Ammon's horn (tissue), 1 donor: ENCODE measurements around the gene GREM2.

Experiments
- DNase-seq: peaks from one replicate; pipeline ENCODE4 v3.0.0-alpha.2; 2016; ENCODE audit warnings: low spot score

GREM2 gene

DNA sequence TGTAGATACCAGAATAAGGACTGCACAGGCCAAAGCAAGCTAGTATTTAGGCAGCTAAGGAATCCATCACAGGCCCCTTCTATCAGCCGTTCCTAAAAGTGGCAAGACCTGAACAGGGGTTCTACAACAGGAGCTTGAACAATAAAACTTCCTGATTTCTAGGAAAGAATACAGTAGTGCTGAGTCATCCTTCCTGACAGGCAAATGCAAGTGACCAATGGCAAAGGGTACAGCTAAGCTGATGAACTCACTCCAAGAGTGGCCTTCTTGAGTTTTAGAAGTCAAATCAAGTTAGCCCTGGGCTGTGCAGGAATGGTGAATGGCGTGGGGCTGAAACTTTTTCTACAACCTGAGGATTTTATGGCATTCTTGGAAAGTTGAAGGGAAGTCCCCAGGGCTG is 112.9 kb downstream of the GREM2 start:
- DNase-seq, result no peak

DNA sequence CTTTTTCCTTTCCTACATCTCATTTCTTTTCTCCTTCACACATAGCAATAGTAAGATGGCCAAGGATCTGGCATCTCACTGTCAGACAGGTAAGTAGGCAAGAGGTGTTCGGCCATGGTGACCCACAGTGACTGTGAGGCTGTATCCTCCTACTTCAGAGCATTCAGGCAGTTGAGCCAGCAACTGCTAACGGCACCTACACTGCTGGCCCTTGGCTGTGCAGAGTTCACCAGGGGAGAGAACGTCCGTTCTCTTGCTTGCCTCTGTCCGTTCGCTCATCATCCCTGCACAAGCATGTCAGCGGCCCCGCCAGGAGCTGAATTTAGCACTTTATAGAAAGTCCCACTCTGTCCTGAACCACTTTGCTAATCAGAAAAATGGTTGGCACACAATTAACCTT is 113.6 kb downstream of the GREM2 start:
- DNase-seq, result no peak

GRCh38 chr1:240497908-240498307 is 114.0 kb downstream of the GREM2 start:
- no peak for DNase-seq

GRCh38 chr1:240496941-240497340 is 115.0 kb downstream of the GREM2 start:
- DNase-seq, result no peak

GRCh38 chr1:240496356-240496755 is 115.6 kb downstream of the GREM2 start:
- no peak for DNase-seq

GRCh38 chr1:240495601-240496000 is 116.4 kb downstream of the GREM2 start:
- no peak for DNase-seq

GRCh38 chr1:240492832-240493440 is 119.0 kb downstream of the GREM2 start:
- DNase-seq, result no peak

GRCh38 chr1:240491796-240492195 is 120.2 kb downstream of the GREM2 start:
- DNase-seq, result no peak

DNA sequence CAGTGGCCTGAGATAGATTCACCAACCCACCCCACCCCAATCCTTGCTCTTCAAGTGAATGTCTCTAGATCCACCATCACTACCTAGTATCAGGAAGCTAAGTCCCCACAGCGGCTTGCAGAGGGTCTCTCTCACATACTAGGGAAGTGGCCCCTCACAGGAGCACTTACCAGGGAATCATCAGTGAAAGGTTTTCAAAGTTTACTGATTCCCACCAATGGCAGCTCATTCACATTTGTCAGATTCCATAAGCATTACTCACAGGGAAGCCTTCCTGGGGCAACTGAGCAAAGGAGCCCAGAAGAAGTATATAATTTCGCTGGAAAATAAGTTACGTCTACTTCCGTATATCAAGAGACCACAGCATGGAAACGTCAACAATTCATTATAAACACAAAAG is 120.8 kb downstream of the GREM2 start:
- no peak for DNase-seq

DNA sequence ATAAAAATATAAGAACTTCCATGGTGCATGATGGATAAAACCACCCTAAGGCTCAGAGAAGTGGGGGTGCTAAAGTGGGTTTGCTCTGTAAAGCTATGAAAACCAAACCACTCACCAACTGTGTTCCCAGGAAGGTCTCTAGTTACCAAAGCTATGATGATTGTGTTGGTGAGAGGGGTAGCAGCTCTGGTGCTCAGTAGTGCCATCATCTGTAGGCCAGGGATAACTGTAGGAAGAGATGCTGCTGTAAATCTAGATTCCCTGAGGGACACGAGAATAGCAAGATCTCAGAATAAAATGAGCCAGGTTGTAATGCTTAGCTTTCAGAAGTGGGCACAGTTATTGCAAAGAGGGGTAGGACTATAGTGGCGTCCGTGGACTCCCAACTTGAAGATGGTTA is 124.5 kb downstream of the GREM2 start:
- no peak for DNase-seq

DNA sequence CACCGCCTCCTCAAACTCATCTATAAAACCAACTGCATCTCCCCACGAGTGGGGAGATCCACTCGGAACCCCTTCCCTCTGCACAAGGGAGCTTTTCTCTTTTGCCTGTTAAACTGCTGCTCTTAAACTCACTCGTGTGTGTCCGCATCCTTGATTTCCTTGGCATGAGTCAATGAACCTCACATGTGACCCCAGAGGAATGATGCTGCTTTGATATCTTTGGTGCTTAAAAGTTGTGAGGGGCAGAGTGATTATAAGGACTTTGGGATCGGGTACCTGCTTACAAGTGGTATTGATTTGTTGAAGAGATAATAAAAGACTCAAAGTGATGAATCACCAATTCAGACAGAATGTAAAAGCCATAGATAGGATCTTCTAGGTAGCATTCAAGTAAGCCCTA is 125.3 kb downstream of the GREM2 start:
- DNase-seq, result no peak

DNA sequence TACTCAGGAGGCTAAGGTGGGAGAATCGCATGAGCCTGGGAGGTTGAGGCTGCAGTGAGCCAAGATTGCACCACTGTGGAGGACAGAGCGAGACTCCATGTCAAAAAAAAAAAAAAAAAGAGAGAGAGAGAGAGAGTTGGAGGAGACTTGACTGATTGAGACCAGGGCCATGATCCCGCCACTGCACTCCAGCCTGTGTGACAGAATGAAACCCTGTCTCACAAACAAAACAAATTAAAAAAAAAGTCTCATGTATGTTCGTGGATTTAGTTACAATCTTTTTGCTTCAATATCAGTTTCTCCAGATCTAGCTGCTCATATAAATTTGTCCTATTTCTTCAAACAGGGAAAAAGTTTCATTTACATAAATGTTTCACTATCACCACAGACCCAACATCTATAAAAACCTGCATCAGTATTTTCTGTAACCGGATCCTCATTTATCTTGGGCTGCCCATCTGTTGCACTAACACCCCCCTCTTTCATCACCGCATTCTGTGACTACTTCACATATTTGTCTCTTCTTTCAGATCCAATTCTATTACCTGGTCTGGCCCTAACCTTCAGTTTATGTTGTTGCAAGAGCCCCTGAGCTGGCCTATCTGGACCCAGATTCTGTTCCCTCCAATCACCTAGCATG is 127.0 kb downstream of the GREM2 start:
- DNase-seq, result no peak

DNA sequence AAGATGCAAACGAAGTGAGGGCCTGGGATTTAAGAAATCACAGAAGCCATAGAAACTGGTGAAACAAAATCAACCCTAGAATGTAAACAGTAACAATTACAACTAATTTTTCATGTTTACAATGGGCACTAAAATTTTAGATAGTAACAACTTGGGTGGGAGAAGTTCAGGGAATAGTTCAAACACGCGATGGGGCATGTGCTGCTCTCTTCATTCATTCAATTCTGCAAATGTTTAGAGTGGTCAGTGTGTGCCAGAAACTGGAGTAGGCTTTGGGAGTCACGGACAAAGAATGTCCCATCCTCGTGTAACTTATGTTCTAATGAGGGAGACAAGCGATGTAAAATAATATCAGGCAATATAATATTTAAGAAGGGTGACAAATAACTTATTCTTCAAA is 133.4 kb downstream of the GREM2 start:
- DNase-seq, result no peak

DNA sequence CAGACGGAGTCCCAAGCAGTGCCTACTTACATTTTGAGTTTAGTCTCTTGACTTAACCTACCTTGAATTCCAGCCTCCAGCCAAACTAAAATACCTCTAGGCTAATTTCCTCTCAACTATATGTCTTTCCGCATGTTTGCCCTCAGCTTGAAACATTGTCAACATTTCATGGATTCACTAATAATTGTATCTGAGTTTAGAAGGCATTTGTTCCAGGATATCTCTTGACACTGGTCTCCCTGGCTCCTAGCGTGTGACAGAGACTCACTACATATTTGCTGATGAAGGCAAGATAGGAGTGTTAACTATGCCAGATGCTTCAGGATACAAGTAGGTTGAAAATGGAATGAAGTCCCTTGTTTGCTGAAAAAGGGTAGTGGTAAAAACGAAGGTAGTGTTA is 136.1 kb downstream of the GREM2 start:
- no peak for DNase-seq

DNA sequence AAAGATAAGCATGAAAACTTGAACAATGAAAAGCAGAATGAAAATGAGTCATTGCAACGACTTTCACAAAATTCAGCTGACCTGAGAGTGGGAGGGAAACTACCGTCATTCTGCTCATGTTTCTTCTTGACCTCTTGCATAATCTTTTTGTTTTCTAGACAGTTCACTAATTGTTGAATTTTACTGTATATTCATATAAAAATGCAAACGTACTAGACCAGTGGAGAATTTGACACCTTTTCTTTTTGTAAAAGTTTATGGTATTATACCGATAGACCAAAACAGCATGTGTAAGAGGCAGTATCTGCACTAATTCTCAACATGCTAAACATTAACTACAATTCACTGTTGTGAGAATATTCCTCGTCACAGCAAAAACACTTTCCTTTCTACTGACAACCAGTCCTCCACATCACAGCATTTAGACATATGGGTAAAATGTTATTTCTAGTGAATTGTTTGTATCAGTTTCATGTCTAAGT is 137.8 kb downstream of the GREM2 start:
- no peak for DNase-seq

DNA sequence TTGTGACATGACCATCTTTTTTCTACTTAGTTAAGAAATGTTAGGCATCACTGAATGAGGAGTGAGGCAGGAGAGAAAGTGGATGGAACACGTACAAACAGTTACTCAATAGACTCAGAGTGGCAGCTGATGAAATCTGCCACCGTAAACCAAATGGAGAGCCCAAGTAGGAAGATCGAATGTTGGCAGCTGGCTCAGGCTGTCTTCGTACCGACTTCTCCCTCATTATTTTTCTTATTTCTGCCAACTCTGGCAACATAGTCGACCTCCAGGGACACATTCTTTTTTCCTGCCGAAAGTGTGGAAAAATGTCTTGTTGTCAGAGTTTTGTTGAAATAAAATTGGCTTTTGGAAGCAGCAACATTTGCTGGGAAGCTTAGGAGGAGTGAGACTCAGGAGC is 143.3 kb downstream of the GREM2 start:
- peak; percentile 36 for DNase-seq

DNA sequence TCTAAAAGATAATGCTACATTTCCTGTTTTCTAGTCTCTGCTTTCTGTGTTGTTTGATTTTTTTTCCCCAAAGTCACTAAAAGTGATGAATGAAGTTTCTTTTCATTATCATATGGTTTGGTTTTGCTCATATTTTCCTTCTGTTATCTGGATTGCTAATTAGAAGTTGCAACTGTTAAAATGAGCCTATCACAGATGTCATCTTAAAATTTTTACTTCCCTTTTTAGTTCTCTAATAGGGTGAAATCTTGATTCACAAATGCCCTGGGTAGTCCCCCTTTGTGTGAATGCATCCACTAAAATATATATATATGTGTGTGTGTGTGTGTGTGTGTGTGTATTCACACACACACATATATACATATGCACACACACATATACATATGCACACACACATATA is 144.1 kb downstream of the GREM2 start:
- no peak for DNase-seq

- no peak for DNase-seq
Measured at GRCh38 chr1:240466509-240466908, 145.4 kb downstream of the GREM2 start.

DNA sequence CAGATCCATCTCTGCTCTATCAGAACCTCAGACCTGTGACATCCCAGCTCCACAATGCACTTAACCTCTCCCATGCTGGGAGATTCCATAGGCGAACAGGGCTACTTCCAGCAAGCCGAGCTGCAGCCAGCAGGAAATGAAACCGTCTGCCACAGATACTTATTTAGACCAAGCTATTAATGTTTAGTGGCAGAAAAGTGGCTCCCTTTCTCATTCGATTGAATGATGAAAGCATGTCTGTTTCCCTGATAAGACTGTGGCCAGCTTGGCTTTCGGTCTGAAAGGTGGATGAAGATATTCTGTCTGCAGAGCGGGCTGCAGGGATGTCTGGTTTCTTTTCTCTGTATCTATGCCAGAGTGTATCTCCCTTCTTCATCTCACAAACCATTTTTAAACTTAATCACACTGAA is 146.4 kb downstream of the GREM2 start:
- no peak for DNase-seq

DNA sequence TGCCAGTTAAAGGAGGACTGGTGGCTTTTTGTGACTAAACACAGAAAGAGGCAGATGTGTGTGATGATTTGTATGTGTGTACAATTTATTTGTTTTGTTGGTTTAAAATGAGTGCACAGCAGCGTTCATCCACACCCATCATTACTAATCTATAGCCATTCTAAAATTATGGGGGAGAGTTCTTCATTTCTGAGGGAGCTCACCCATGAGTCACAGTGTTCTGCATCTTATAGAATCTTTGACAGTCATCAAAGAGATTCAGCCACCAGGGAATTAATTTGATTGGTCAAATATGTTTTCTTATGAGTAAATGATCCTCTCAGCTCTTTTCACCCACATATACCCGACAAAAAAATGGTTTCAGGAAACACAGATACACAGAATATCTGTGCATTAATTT is 147.9 kb downstream of the GREM2 start:
- no peak for DNase-seq

DNA sequence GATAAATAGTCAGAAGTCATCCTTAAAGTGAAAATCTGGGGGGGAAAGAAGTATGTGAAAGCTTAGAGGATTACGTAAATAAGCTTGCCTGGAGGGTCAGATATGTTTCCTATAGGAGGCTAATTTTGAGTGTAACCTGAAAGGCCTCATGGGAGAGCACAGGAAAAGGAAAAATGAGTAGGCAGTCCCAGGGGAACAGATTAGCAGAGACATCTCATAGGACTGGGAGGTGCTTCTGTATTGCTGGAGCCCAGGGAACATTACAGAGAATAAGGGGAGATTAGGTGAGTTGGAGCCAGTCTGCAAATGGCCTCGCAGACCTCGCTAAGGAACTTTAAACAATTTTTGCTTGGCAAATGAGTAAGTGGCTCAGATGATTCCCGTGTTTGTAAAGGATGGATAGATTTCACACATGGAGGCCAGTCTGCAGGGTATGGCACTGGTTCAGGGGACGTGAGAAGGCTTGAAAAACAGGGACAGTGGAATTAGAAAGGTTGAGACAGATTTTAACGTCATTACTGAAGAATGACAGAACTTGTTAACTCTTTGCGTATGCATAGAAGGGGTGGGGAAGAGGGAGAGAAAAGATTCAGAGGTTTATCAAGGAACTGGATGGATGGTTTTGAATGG is 149.1 kb downstream of the GREM2 start:
- no peak for DNase-seq

DNA sequence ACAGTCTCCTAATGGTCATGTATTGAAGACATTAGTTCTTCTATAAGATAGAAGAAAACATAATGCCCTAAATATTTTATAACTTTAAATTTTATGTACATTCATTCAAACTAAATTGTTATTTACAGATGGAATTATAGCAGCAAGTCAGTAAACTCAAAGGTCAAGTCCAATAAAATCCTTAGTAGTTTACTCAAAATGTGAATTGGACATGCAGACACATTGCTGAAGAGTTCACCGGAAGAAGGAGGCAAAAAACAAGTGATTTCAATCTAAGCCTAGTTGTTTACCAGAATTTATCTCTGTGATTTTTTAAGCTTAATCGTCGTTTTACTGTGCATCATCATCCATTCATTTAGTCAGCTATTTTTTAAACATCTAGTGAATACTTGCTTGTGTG is 149.7 kb downstream of the GREM2 start:
- no peak for DNase-seq

- no peak for DNase-seq
Measured at GRCh38 chr1:240457203-240457602, 154.8 kb downstream of the GREM2 start.
